Ishikawa (cell line): Measurements from ENCODE around the gene PSD2.

Source experiments
- EP300 ChIP-seq: IDR thresholded peaks from 2 replicates; pipeline ENCODE4 v1.6.1; 2012; ENCODE audit warnings: borderline replicate concordance
- FOXM1 ChIP-seq: IDR thresholded peaks from 2 replicates; pipeline ENCODE4 v1.6.1; 2012; ENCODE audit warnings: low read depth, borderline replicate concordance
- RAD21 ChIP-seq: IDR thresholded peaks from 2 replicates; pipeline ENCODE4 v1.6.1; 2012; ENCODE audit warnings: low read depth
- TEAD4 ChIP-seq: IDR thresholded peaks from 2 replicates; pipeline ENCODE4 v1.6.1; 2012
- USF1 ChIP-seq: IDR thresholded peaks from 2 replicates; pipeline ENCODE4 v1.6.1; 2012
- YY1 ChIP-seq: IDR thresholded peaks from 2 replicates; pipeline ENCODE4 v1.6.1; 2012; ENCODE audit warnings: low read depth
- TF ChIP-seq, protein P1 (sequence below): IDR thresholded peaks from 2 replicates; pipeline ENCODE4 v1.6.1; 2012

DNA sequence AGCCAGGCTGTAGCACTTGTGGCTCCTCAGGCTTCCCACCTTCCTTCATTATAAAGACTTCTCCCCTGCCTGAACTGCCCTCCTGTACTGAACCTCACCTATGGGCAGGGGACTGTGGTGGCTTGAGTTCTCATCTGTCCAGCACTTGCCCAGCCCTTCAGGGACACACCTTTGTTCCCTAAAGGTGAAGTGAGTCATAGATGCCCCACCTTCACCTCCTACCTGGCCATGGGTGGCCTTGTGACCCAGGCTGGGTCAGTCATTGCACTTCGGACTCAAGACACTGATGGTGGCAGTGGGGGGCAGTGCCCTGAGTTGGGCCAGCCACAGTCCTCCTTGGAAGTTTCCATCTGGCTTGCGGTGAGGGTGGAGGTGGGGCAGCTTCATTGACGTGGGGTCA, 26.1 kb upstream of the PSD2 start:
- TF ChIP-seq RAD21 (no peak), USF1 (no peak), YY1 (no peak), TEAD4 (no peak), EP300 (no peak), FOXM1 (no peak)
- TF ChIP-seq, protein P1, sequence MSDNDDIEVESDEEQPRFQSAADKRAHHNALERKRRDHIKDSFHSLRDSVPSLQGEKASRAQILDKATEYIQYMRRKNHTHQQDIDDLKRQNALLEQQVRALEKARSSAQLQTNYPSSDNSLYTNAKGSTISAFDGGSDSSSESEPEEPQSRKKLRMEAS, result no peak
